HG02870 (cell line): ENCODE measurements around the gene FXYD2.

ENCODE experiments used
- ATAC-seq: cut with Tn5 transposase; IDR thresholded peaks from one replicate; pipeline ENCODE4 v1.9.1; 2021; ENCODE audit warnings: mild to moderate bottlenecking, moderate library complexity; ENCODE audit not compliant: unreplicated experiment

FXYD2 gene

DNA sequence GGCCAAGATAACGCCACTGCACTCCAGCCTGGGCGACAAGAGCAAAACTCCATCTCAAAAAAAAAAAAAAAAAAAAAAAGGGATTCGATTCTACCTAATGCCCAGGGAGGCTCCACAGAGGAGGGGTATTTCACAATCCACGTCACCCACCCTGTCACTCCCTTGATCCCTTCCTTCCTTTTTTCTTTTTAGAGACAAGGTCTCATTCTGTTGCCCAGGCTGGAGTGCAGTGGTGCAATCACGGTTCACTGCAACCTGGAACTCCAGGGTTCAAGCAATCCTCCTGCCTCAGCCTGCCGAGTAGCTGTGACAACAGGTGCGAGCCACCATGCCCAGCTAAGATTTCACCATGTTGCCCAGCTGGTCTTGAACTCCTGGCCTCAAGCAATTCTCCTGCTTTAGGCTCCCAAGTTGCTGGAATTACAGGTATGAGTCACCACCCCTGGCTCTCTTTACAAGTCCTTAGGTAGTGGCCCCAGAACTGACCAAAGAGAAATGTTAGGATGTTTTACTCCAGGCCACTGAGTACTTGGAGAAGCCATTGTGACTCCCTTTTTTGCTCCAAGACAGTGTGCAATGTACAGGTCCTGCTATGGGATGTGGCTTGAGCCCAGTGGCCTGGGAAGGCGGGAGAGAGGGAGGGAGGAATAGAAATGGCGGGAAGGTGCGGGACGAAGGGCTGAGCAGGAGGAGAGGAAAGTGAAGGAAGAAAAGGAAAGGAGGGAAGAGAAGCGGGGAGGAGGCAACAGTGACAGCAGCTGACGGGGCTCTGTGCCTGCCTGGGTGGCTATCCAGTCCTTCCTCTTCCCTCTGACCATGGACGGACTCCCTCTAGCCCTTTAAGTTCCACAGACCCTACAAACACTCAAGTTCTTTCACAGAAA lies 11.8 kb upstream of the FXYD2 start:
- no peak for ATAC-seq

DNA sequence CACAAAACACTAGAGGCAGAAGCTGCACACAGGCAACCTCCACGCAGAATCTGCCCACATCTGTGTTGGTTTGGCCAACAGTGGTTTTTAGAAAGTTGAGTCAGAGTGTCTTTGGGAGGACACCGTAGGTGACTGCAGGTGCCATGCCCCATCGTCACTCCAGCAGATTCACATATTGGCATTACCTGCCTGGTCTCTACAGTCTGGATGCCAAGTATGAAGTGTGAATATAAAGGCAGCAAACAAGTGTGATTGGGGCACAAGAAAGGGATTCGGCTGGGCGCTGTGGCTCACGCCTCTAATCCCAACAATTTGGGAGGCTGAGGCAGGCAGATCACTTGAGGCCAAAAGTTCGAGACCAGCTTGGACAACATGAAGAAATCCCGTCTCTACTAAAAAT lies 11.0 kb upstream of the FXYD2 start:
- no peak for ATAC-seq

DNA sequence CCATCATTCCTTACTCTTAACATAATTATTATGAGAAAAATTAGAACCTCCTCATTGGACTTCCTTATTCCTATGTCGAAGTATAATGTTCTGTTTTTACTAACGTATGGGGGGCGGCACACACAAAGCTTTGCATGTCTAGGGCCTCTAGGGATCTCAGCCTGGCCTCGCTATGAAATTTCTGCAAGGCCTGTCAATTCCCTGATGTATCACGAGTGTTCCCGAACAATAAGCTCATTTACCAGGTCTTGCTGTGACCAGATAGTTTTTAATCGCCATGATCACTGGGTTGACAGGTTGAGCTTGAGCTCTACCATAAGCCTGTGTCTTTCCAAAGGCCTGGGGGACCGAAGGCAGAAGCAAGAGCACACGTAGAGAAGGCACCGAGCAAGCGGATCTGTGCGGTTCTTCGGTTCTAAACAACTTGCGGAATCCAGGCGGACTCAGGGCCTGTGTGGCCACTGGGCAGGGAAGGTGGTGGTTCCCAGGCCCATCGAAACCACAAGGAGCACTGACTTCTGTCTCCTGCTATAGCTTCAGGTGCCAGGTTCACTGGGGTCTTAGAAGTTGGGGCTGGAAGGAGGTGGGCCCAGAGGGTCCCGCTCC lies 10.4 kb upstream of the FXYD2 start:
- no peak for ATAC-seq

DNA sequence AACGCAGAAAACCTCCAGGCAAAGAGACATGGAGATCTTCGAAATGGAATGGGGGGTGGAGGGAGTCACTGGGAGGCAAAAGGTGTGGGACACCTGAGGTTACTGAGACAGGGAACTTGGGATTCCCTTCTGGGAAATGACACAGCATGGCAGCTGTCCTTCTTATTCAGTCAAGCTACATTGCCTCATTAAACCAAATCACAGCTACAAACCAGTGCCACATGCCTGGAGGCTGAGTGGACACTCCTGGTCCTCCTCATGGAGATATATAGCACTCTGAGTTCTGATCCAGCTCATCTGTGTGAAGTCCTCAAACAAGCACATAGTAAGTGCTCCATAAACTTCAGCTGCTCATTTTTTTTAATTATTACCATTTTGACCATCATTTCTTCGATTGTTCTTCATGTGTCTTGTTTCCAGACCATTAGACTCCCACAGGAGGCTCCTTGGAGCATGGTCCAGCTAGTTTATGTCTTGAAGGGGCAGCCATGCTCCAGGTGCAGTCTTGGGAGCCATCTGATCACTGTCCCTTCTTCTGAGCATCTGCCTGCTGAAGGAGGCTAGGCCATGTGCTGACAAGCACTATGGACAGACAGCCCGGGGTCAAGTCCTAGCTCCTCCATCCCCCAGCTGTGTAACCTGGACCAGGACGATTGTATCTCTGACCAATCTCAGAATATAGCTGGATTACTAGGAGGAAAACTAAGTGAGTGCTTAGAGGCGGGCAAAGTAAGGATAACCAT lies 9.7 kb upstream of the FXYD2 start:
- ATAC-seq = no peak

DNA sequence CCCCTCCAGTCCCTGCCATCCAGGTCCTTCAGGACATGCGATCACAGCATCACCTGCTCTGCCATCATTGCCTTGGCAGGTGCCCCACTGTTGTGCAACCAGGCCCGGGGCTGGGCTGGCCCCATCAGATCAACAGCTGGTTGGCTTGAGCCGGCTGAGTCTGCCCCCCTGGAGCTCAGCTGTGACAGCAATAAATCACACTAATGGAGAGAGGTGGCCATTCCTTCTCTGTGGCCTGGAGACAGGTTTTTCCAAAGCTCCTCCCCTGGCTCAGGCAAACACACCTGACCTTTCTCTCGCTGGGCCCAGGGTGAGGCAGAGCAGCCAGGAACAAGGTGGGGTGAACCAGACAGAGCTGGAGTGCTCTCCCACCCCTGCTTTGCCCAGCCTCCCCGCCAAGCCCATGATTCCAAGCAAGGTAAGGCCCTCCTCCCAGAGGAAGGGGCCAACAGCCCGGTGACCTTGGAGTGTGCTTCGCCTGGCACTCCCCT lies 8.9 kb upstream of the FXYD2 start:
- ATAC-seq = no peak

DNA sequence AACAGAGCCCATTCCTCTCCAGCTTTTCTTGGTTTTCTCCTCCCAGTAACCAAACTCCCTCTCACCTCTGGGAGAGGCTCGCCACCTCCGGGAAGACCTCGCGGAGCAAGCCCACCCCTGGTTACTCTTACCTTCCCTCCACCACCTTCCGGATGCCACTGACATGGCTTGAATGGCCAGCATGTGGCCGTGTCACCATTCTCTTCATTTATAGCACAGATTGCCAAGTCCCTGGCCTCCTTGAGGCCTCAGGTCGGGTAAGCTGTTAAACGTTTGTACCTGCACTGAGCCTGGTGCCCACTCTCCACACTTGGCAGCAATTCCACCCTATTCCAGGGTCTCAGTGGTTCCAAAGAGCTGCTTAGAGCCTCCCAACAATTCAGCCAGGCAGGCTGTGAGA lies 8.0 kb upstream of the FXYD2 start:
- no peak for ATAC-seq

DNA sequence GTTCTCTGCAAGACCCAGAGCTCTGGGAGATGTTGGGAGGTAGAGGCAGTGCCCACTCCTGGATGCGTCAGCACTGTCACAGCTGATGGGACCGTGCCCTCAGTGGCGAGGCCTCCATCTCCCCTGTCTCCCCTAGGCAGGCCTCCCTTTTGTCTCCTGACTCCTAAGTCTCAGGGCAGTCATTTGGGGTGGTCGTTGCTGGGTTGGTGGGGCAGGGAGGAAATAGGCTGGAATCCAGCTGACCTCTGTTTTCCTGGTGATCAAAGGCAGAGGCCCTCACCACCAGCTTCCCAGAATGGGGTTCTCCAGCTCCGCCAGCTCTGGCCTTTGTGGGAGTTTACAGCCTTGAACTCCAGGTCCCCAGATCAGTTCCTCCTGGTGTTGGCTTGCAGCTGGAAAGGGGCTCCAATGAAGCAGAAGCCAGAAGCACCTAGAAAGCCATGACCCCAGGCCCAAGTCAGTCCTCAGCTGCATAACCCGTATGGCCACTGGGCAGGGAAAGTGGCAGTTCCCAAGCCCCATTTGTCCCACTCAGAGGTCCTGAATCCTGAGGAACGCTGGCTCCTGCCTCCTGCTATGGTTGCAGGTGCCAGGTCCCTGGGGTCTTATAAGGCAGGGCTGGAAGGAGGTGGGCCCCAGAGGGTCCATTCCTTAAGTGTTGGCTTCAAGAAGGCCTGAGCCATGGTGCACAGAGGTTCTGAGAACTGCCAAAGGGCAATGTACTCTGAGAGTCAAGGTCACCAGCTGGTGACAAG lies 7.3 kb upstream of the FXYD2 start:
- no peak for ATAC-seq

DNA sequence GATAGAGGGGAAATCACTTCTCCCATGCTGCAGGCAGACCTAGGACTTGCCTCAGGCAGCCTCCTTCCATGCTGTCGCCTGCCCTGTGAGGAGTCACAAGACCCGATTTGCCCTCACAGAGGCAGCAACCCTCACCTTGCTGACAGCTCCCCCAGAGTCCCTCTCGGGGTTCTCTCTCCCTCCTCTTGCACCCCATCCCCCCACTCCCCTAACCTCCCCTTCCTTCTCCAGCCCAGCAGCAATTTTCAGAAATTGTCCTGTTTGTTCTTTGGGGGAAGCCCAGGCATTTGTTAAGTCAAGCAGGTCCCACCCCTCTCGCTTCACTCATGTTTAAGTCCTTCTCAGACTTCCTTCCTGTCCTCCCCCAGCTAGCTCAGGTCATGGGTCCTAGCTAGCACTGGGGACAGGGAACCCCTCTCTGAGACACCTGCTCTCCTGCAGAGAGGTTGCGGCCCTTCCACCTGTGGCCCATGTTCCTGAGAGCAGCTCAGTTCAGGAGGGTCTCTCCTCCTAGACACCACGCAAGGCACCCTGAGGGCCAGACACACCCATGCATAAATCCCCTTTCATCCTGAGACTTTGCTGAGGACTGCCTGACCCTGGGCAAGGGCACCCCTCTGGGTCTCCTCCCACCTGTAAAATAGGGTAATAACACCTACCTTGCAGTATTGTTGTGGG lies 6.3 kb upstream of the FXYD2 start:
- ATAC-seq = no peak

DNA sequence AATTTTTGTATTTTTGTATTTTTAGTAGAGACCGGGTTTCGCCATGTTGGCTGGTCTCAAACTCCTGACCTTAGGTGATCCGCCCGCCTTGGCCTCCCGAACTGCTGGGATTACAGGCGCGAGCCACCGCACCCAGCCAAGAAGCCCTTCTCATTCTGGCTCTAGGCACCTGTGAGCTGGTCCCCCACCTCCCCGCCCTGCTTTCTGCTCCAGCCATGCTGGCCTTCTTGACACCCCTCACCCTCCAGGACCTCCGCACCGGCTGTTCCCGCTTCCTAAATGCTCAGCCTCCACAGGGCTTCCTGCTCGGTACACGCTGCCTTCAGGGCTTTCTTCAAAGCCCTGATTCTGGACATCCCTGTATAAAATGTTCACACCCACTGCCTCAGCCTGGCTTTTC lies 5.5 kb upstream of the FXYD2 start:
- ATAC-seq = no peak

DNA sequence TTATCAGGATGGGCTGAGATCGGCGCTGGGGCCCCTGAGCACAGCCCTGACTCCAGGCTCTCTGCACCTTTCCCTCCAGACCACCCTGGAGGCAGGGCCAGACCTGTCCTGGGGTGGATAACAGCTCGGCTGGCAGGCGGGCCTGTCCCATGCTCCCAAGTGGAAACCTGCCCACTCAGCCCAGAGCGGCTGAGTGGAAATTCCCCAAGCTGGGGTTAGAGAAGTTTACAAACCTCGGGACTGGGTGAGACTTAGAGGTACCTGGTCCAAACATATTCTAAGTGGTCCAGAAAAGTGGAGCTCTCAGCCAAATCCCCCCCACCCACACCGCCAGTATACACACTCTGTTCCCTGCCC lies 4.8 kb upstream of the FXYD2 start:
- ATAC-seq = no peak

DNA sequence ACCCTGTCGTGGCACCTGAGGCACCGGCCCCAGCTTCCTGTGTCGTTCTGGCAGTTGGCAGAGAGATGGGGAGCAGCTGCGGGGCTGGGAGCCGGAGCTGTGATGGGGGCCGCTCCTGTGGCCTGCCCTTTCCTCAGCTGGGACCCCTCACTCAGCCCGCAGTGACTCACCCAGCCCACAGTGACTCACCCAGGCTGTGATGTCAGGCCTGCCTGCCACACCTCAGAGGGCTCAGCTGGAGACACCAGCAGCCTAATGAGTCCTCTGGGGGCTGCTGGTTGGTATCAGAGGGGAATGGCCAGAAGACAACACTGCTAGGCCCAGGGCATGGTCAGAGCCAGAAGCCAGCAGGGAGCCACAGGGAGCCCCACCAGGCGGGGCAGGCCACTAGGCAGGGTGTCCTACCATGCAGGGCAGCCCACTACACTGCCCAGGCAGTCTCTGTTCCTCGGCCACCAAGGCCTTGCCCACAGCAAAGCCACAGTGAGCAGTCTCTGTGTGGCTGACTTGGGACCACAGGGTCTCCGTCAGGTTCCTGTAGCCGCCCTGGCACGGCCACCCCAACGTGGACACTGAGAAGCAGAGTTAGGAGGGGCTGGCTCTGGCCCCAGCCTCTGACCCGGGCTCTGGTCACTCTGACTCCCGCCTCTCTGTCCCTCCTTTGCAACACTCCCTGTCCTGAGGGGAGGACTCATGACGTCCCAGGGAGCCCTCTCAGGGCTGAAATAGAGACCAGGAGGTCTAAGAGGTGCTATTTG lies 4.2 kb upstream of the FXYD2 start:
- ATAC-seq = peak; percentile 50

DNA sequence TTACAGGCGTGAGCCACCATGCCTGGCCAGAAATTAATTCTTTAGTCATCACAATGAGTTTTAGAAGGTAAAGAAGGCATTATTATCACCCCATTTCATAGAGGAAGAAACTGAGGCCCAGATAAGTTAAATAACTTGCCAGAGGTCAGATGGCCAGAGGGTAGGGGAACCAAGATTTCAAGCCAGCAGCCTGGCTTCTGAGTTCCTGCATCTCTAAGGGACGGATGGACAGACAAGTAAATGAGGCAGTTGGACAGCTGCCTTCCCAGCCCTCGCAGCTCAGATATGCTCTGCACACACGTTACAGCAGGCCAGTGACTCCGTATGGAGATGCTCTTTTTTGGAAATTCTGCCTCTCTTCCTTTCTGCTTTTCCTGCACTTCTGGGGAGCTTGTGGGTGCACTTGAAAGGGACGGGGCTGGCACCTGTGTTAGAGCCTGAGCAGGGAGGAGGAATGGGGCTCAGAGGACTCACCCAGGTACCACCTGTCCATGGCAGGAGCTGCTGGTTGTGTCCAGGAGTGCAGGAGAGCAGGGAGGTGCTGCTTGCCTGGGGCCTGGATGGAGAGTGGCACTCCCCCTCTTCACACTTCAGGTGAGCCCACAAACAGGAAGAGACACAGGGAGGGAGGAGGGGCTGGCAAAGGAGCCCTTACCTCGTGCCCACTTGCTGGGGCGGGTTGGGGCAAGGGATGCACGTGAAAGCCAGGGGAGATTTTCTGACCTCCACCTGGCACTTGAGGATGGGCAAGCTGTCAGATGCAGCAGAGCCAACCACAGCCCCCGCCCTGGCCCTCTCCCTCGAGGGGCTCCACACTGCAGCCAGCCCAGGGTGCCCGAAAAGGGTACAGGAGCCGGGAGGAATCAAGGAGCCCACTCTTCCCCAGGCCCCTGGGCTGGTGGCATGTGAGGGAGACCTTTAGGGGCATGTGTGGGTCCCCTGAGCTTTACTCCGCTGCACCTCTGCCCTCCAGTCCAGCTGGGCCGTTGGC lies 3.3 kb upstream of the FXYD2 start:
- ATAC-seq = no peak

DNA sequence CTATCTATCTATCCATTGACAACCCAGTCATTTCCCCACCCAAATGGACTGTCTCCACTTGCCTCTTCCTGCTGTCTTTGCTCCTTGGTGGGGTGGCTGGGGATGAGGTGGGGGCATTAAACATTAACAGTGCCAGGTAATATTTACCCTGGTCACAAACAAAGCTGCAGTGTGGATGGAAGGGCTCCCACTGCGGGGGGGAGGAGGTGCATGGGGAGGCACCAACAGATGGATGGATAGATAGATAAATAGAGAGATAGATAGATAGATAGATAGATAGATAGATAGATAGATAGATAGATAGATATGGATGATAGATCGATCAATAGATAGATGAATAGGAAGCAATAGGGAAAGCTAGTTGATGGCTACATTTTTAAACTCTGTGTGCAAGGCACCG lies 2.3 kb upstream of the FXYD2 start:
- no peak for ATAC-seq

DNA sequence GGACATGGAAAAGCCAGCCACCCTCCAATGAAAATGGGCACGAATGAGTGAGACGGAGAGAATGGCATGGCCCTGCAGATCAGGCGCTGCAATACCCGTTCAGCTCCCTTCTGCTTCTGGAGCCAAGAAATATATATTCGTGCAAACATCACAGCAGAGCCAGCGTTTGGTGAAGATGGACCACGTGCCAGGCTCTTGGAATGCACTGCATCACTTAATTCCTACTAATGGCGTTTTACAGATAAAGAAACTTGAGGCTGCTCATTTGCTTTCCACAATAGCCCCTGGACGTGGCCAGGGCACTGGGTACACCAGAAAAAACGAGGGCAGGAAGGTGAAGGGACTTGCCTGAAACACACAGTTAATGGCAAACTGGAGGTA lies 1.6 kb upstream of the FXYD2 start:
- no peak for ATAC-seq

DNA sequence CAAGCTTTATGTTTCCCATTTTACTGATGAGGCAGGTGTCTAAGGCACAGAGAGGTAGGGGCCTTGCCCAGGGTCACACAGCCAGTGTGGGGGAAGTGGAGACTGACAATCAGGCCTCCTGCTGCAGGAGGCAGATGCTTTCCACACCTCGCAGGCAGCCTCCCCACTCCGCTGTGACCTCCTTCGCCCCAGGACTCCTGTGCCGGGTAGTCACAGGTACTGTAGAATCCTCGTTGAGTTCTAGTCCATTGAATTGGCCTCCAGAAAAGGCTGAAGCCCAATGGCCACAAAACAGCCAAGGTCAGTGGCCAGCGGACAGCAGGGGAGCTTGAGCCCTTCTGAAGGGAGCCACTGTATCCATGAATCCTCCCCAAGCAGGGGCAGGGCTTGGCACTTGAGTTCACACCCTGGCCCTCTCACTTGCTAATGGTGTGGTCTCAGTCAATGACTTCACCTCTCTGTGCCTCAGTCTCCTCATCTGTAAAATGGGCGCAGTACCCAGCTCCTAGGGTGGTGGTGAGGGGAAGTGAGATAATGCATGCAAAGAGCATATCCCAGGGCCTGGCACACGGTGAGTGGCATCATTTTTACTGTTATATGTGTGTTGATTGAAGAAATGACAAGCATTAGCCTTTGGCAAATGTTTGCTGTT lies 1.1 kb upstream of the FXYD2 start:
- no peak for ATAC-seq

DNA sequence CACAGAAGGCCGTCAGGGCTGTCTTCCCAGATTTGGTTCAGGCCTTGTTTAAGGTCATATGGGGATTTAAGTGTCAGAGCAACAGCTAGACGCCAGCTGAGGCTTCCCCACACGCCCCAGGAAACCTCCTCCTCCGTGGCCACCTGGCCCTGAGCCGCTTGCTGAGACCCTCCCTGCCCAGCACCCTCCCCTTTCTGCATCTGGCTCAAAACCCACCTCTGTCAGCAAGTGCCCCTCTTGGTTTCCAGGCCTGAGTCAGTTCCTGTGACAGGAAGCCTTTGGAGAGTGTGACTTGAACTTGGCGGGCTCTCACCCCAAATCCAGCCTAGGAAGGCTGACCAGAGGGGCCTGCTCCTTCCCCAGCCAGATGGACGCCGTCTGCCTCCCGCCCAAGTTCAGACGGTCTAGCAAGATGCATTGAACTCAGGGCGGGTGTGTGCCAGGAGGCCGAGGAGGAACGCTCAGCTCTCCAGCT lies 561 bp downstream of the FXYD2 start:
- no peak for ATAC-seq

DNA sequence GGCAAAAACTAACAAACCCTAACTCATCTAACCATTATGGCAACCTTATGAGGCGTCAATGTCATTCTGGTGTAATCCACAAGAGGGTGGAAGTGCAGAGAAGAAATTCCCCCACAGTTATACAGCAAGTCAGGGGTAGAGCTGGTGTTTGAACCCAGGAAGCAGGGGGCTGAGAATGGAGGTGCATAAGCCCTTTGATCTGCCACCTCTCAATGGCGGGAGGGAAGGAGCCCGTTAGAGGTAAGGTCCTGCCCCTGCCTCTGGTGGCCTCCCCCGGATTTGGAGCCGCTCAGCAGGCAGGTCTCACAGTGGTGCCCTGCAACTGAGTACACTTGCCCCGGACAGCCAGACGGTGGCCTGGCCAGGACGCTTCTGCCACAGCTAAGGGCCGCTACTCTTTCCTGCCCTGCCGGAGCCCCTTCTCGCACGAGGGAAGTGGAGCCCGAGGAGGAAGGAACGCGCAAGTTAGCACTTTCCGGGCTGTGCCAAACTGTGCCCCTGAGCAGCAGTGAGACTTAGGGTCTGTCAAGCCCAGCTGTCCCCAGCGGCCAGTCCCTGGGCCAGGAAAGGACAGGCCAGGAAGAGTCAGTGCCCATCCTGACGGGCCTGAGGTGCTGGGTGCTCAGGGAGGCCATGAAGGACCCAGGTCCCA lies 1.1 kb downstream of the FXYD2 start:
- ATAC-seq = no peak
